ENCODE data around the gene ZDHHC20. TPM values are rescaled to one million over a fixed set of nuclear protein-coding genes. Genes with fewer than 3 reads are reported as not detected.
"Not testable (repeated sequence)": the region's sequence is repeated elsewhere in the genome, so short reads cannot be mapped to it uniquely, and the experiment has no call there.

Gene ZDHHC20
- total RNA-seq, 2 experiments from 2014 or later: 39.6 to 60.1 TPM

DNA sequence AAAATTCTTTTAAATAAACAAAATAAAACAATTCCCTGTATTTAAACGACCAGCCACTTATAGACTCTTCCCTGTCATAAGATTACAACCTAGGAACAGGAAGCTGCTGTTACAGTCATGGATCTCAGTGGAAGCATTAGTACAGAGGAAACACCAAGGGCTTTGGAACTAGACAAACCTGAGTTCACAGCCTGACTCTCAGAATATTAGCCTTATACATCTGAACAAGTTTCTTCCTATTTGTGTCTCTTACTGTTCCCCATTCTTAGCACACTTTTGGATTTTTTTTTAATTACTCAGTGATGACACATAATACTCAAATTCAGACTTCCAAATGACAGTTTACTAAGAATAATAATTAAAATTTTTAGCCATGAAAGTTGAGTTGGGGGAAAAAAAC is 46.1 kb downstream of the ZDHHC20 start:
- H3K9me3 ChIP-seq (ENCODE audit: low read length): no peaks in the 10 kb centered on the region
- no peaks in the 10 kb centered on the region for H4K20me1 ChIP-seq (ENCODE audit: insufficient read depth, low read length)
- H3K36me3 ChIP-seq (ENCODE audit: insufficient read depth, low read length): peaks cover 54% of the 10 kb centered on the region
- no peak for TF ChIP-seq EZH2phosphoT487 (IDR thresholded peaks at IDR 0.05; ENCODE audit: borderline replicate concordance, low read depth, low read length)
- TF ChIP-seq, protein P1, sequence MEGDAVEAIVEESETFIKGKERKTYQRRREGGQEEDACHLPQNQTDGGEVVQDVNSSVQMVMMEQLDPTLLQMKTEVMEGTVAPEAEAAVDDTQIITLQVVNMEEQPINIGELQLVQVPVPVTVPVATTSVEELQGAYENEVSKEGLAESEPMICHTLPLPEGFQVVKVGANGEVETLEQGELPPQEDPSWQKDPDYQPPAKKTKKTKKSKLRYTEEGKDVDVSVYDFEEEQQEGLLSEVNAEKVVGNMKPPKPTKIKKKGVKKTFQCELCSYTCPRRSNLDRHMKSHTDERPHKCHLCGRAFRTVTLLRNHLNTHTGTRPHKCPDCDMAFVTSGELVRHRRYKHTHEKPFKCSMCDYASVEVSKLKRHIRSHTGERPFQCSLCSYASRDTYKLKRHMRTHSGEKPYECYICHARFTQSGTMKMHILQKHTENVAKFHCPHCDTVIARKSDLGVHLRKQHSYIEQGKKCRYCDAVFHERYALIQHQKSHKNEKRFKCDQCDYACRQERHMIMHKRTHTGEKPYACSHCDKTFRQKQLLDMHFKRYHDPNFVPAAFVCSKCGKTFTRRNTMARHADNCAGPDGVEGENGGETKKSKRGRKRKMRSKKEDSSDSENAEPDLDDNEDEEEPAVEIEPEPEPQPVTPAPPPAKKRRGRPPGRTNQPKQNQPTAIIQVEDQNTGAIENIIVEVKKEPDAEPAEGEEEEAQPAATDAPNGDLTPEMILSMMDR (conservative IDR thresholded peaks at IDR 0.05; ENCODE audit: low read length): no peak
- no peak overlapping the region for H3K4me2 ChIP-seq (ENCODE audit: low read length)
- ChIA-PET CTCF (ENCODE audit: unreplicated experiment) (no interaction called here), POLR2A (no interaction called here)
- no peaks in the 10 kb centered on the region for H3K9me2 ChIP-seq (ENCODE audit: insufficient read depth, low read length)
- no peaks in the 10 kb centered on the region for H3K4me1 ChIP-seq (ENCODE audit: insufficient read depth, low read length, poor library complexity, severe bottlenecking)
- intact Hi-C loops (cut with micrococcal nuclease; ENCODE audit: unreplicated experiment): no loop called here
- H3K79me2 ChIP-seq (ENCODE audit: insufficient read depth, low read depth, low read length): no peaks in the 10 kb centered on the region
- H2AFZ ChIP-seq (ENCODE audit: low read length): no peak overlapping the region
- H3K4me3 ChIP-seq (ENCODE audit: low read depth, low read length, poor library complexity, severe bottlenecking): no peak overlapping the region
- no TSS peak for BruUV-seq (replicated peaks)
- no peak overlapping the region for H3K27ac ChIP-seq (ENCODE audit: low read depth, low read length, poor library complexity, severe bottlenecking)
- no peak for DNase-seq (ENCODE audit: low spot score)

DNA sequence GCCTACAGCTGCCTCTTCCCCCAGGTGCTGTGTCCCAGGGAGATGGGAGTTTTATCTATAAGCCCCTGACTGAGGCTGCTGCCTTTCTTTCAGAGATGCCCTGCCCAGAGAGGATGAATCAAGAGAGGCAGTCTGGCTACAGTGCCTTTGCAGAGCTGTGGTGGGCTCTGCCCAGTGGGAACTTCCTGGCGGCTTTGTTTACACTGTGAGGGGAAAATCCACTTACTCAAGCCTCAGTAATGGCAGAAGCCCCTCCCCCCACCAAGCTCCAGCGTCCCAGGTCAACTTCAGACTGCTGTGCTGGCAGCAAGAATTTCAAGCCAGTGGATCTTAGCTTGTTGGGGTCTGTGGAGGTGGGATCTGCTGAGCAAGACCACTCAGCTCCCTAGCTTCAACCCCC is 48.6 kb downstream of the ZDHHC20 start:
- H3K4me3 ChIP-seq (ENCODE audit: low read depth, low read length, poor library complexity, severe bottlenecking); H3K4me2 ChIP-seq (ENCODE audit: low read length); H3K4me1 ChIP-seq (ENCODE audit: insufficient read depth, low read length, poor library complexity, severe bottlenecking); H2AFZ ChIP-seq (ENCODE audit: low read length); H3K9me2 ChIP-seq (ENCODE audit: insufficient read depth, low read length); intact Hi-C loops (cut with micrococcal nuclease; ENCODE audit: unreplicated experiment); H3K79me2 ChIP-seq (ENCODE audit: insufficient read depth, low read depth, low read length); BruUV-seq (replicated peaks); H3K9me3 ChIP-seq (ENCODE audit: low read length); H3K27ac ChIP-seq (ENCODE audit: low read depth, low read length, poor library complexity, severe bottlenecking); DNase-seq (ENCODE audit: low spot score); H4K20me1 ChIP-seq (ENCODE audit: insufficient read depth, low read length): not testable (repeated sequence)
- CTCF ChIA-PET (ENCODE audit: unreplicated experiment): interaction anchor here (0.8 kb wide), 1 partner anchor 8 kb away, joined by 3 read pairs; no protein-coding TSS in a partner anchor
- POLR2A ChIA-PET: interaction anchor here (0.6 kb wide), 1 partner anchor 28 kb away, joined by 3 read pairs; no protein-coding TSS in a partner anchor
- peaks cover 51% of the 10 kb centered on the region for H3K36me3 ChIP-seq (ENCODE audit: insufficient read depth, low read length)

DNA sequence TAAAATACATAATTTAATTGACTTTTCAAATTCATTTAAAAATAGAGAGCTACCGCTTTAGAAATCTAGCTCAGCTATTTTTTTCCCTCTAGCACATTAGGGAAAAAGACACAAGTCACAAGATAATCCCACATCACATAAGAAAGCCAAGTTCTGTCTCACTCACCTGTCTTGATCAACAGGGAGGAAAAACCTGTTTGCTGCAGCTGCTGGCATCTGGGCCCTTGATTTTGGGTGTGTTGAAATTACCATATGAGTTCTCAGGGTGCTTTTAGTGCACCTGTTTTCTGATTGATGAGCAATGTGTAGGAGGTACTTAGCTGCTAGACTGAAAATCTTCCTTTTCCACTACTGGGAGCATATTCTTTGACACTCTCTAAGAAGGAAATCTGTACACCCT is 53.8 kb downstream of the ZDHHC20 start:
- BruUV-seq (replicated peaks): no TSS peak
- intact Hi-C loops (cut with micrococcal nuclease; ENCODE audit: unreplicated experiment): no loop called here

More for the DNA sequence above, 53.8 kb downstream of the ZDHHC20 start:
- POLR2A ChIA-PET: interaction anchor here (0.6 to 0.8 kb wide), 2 partner anchors 13 to 31 kb away, joined by 3 to 4 read pairs; no protein-coding TSS in a partner anchor
- H3K4me2 ChIP-seq (ENCODE audit: low read length): no peak overlapping the region
- no peak for DNase-seq (ENCODE audit: low spot score)
- H3K4me1 ChIP-seq (ENCODE audit: insufficient read depth, low read length, poor library complexity, severe bottlenecking): no peaks in the 10 kb centered on the region
- no peak overlapping the region for H2AFZ ChIP-seq (ENCODE audit: low read length)
- CTCF ChIA-PET (ENCODE audit: unreplicated experiment): no interaction called here
- no peak overlapping the region for H3K27ac ChIP-seq (ENCODE audit: low read depth, low read length, poor library complexity, severe bottlenecking)
- H3K36me3 ChIP-seq (ENCODE audit: insufficient read depth, low read length): peaks cover 51% of the 10 kb centered on the region
- H3K79me2 ChIP-seq (ENCODE audit: insufficient read depth, low read depth, low read length): no peaks in the 10 kb centered on the region
- no peak overlapping the region for H3K4me3 ChIP-seq (ENCODE audit: low read depth, low read length, poor library complexity, severe bottlenecking)
- TF ChIP-seq EZH2phosphoT487 (IDR thresholded peaks at IDR 0.05; ENCODE audit: borderline replicate concordance, low read depth, low read length): no peak
- TF ChIP-seq, protein P1 (conservative IDR thresholded peaks at IDR 0.05; ENCODE audit: low read length): no peak
- H3K9me3 ChIP-seq (ENCODE audit: low read length): no peaks in the 10 kb centered on the region
- no peaks in the 10 kb centered on the region for H3K9me2 ChIP-seq (ENCODE audit: insufficient read depth, low read length)
- no peaks in the 10 kb centered on the region; the same call in 1 of the 2 replicates for H4K20me1 ChIP-seq (ENCODE audit: insufficient read depth, low read length)
